ENCODE results near the gene FAM241B.

FAM241B gene, protein sequence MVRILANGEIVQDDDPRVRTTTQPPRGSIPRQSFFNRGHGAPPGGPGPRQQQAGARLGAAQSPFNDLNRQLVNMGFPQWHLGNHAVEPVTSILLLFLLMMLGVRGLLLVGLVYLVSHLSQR

DNA sequence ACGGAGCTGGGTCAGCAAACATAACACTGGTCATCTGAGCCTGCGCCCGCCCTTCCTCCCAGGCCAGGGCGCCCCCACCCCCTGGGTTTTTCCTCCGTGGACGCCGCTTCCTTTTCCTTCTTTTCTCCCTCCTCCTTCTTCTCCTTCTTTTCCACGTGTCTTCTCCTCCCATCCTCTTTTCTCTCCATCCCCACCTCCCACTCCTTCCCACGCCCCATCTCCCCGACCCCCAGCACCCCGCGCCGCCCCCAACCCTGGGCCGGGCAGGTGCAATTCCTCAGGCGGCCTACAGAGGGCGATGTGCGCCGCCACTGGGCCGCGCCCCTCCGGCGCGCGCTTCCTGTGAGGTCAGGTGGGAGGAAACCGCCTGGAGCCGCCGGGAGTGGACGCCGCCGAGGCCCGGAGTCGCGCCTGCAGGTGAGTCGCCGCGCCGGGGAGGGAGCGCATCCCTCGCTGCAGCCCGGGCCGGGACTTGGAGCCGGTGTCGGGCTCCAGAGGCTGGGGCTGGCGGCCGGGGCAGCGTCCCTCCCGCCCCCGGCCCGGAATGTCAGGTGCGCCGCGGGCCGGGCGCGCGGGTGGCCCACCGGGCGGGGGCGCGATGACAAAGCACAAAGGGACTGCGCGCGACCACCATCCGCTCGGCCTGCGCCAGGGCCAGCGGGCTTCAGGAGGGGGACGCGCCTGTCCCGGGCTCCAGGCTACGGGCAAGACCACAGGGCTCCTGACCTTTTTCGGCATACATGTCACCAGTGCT is at the start of gene FAM241B:
Gene FAM241B, plus strand, starts transcription at position 351 of the 754 bp plus-strand sequence. CDS start 1,497 bp downstream, outside the sequence.
- peak; percentile 7 for DNase-seq

DNA sequence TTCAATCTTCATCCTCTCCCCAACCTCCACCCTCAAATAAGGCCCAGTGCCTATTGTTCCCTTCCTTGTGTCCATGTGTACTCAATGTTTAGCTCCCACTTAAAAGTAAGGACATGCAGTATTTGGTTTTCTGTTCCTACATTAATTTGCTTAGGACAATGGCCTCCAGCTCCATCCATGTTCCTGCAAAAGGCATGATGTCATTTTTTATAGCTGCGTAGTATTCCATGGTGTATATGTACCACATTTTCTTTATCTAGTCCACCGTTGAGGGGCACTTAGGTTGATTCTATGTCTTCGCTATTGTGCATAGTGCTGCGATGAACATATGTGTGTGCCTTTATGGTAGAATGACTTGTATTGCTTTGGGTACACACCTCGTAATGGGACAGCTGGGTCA is 49.6 kb upstream of the FAM241B start:
- DNase-seq: no peak

DNA sequence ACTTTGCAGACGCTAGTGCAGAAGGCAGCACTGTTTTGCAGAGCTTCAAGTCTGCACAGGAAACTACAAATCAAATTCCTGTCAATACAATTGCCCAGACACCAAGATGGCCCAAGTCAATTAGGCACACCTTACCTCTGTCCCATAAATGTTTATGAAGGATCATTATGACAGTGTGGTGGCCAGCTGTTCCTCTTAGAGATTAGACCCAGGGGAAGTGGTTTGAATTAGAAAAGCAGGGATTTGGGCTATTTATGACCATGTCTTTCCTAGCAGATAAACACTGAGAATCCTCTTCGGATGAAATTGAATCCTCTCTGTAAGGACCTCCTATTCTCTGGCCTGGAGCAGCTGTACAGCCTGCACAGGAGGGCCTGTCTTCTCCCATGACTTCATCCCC is 46.9 kb upstream of the FAM241B start:
- DNase-seq: no peak

DNA sequence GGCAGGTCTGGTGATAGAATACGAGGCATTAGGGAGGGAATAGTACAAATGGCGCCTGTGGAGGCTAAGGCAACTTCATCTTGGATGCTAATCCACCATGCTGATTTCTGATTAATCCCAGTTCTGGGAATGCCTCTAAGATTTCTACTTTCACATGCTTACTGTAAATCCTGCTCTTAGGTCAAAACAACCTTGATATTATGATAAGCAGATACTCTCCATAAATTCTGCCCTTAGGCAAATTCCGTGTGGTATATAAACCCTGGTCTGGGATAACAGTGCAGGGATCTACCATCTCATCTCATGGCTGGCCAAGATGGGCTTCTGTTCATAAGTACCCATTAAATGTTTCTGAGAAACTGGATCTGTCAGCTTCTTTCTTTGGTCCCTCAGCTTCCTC is 45.4 kb upstream of the FAM241B start:
- DNase-seq: no peak

DNA sequence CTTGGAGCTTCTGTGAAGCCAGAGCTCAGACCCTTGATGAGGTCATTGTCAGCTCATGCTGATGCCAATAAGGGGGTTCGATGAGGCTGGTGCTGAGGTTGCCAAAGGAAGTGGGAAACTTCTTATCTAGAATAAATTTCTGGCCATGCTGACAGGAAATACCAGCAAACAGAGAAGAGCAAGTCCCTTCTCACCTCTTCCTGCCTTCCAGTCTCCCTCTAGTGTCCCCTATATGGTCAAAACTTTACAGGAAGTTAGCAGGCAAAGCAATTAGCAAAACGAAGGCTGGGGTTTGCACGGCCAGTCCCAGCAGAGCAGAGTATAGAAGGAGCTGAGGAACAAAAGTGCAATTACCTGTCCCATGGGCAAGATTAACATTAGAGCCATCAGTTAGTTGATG is 41.7 kb upstream of the FAM241B start:
- no peak for DNase-seq

DNA sequence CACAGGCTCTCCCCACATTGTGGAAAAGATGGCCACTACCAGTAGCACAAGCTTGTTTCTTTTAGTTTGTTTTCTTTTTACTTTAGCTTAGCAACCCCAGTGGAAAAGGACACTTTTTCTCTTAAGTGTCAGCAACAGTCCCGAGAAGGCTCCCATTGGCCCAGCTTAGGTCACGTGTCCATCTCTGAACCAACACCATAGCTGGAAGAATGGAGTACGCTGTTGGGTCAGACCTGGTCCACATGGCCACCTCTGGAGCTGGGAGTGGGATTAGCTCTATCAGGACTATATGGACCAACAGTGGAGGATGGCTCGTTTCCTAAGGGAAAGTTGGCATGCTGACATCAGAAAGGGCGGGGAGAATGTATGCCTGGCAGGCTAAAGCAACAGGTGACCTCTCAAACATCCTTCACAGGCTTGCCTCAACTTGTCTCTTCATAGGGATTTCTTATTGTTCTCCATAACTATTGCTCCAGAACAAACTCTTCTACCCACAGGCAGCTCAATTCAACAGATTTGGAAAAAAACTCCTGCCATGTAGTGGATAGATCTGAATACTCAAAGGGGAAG is 29.2 kb upstream of the FAM241B start:
- no peak for DNase-seq

DNA sequence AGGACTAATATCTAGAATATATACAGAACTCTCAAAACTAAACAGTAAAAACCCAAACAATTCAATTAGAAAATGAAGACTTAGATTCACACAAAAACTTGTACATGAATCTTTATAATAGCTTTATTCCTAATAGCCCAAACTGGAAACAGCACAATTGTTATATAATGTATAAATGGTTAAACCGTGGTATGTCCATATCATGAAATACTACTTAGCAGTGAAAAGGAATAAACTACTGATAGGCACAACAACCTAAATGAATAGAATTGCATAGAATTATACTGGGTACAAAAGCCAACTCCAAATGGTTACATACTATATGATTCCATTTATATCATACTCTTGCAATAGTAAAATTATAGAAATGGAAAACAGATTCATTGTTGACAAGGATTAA is 21.0 kb upstream of the FAM241B start:
- DNase-seq: no peak

DNA sequence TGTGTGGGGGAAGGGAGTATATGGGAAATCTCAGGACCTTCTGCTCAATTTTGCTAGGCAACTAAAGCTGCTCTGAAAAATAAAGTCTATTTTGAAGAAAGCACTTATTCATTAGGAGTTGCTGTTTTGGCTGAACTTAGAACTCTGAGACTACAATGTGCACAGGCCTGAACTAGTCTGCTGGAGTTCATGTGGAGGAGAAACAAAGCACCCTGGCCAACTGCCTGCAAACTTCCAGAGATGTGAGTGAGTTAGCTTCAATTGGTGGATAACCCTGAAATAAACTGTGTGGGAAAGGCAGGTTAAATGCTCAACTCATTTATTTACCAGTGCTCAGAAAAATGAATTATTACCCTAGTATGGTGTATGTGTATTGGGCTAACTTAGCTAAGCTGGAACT is 17.3 kb upstream of the FAM241B start:
- DNase-seq: no peak

DNA sequence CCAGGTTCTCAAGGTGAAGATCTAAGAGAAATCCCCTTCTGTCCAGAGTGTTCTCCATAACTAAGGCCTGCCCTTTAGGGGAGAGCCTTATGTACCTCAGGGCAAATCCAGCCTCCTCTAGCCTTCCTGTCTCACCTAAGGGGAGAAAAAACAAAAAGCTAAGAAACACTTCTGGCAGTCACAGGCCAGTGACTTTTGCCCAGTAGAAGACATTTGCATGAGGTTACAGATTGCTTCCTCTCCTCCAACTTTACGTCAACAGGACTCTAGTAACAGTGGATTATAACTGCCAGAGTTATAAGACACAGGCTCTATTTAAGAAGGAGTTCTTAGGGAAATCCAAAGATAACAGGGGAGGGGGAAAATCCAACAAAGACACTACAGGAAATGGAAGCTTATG is 15.9 kb upstream of the FAM241B start:
- no peak for DNase-seq

DNA sequence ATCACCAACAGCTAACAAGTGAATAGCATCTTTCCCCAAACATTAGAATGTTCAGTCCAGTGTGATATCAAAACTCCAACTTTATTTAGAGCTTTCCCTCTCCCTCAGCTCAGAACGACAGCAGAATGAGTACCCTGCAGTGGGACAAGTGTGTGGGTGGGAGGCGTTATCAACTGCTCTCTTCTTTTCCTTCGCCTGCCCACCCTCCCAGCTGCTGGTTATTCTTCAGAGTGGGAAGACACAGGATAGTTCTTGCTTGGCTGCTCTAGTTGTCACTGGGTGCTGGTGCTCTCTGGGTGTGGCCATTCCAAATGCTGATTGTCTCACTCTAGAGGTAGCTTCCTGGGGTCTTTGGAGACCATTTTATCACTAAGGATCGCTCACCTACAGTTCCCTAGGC is 13.7 kb upstream of the FAM241B start:
- no peak for DNase-seq

DNA sequence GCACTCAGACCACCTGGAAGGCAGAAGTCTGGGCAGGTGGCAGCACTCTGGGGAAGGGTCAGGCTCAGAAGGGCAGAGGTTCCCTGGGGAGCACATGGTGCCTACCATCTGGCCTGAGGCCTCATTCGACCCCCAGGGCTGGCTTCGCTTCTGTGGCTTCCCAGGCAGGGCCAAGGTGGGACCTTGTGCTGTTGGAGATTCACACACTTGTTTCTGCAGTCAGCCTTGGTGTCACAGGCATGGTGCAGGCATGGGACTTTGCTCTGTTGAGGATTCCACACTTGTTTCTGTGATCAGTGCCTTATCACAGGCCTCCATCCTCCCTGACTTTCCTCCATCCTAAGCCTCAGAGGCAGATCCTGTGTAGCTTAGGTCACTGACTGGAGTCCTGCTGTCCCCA is 11.3 kb upstream of the FAM241B start:
- no peak for DNase-seq

DNA sequence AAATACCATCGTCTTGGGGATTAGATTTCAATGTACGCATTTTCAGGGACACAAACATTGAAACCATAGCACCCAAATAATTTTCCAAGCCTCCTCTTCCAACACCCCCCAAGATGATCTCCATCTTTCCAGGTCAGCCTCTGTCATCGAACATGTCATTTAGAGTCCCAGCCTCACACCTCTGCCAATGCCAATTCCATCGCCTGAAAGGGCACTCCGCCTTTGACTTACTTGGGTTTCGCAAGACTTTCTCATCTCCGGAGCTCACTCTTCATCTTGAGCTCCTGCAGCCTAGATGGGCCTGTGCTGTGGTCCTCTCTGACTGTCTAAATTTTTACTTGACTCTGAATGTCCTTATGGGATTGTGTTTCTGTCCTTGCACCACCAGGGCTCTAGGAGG is 10.4 kb upstream of the FAM241B start:
- DNase-seq: no peak

DNA sequence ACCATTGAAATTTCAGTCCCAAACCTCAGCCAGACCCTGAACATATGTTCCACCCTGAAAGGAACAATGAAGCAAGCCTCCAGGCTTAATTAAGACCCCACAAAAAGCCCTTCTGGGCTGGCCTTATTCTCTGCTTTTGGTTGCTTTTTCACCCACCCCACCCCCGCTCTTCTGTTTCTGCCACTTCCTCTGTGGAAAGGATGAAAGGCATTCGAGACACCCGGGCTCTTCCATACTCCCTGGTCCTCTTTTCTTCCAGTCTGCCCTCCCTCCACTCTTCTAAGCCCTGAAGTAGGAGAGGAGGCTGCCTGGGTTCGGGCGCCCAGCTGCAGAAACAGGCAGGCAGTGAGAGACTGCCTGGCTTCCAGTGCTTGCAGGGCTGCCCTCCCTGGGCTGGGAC is 9.4 kb upstream of the FAM241B start:
- DNase-seq: no peak

DNA sequence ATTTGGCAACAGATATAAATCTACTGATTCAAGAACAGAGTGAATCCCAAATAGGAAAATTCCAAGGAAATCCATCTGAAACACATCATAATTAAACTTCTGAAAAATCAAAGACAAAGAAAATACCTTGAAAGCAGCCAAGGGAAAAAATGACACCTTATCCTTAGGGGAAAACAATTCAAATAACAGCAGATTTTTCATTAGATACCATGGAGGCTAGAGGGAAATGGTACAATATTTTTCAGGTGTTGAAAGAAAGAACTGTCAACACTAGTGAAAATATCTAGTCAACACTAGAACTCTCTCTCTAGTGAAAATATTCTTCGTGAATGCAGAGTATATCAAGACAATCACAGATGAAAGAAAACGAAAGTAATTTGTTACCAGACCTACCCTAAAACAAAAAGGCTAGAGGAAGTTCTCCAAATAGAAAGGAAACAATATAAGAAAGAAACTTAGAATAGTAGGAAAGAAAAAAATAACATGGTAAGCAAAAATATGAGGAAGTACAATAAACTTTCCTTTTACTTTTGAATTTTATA is 5.7 kb upstream of the FAM241B start:
- no peak for DNase-seq

DNA sequence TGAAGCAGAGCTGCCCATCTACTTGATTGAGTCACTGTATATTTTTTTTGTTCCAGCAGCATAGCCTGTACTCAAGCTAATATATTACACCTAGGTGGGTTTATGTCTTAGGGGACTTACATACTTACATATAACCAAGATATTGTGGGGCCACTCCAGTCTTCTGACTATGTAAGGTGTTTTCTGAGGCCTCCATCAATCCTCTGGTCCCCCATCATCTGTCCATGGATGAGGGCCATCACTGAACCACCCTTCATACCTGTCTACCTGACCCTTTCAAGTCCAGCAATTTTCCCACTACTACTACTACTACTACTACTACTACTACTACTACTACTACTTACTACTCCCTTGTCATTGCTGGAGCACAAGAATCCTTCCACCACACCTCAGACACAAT is 3.2 kb upstream of the FAM241B start:
- DNase-seq: no peak

DNA sequence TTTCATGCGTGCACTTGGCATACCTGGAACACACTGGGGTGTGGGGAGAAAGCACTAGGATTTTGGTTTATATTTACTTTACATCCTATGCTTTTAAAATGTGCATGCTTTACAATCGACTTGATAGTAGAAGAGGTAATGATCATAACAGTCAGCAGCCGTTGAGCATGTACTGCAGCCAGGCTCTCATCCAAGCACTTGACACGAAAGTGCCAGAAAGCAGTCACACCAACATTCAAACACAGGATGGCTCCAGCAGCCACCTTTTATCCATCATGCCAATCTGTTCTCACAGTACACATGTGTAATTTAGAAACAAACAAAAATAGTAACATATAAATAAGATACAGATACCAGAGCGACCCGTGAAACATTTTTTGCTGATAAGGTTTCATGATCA is 1.2 kb upstream of the FAM241B start:
- no peak for DNase-seq

DNA sequence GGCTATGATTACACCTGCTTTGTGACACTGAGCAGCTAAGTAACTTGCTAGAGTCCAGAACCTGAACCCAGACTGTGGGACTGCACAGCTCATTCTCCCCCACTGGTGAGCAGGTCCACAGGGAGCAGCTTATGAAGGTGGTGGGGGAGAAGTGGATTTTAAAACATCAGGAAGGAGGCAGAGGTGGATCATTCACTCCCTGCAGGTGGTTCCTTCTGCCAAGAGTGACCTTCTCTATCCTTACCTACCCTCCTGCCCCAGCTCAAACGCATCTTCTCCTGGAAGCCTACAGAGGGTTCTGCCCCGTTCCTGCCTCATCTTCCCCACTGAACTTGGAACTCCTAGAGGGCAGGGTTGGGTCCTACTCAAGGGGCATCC is 539 bp upstream of the FAM241B start:
- no peak for DNase-seq

DNA sequence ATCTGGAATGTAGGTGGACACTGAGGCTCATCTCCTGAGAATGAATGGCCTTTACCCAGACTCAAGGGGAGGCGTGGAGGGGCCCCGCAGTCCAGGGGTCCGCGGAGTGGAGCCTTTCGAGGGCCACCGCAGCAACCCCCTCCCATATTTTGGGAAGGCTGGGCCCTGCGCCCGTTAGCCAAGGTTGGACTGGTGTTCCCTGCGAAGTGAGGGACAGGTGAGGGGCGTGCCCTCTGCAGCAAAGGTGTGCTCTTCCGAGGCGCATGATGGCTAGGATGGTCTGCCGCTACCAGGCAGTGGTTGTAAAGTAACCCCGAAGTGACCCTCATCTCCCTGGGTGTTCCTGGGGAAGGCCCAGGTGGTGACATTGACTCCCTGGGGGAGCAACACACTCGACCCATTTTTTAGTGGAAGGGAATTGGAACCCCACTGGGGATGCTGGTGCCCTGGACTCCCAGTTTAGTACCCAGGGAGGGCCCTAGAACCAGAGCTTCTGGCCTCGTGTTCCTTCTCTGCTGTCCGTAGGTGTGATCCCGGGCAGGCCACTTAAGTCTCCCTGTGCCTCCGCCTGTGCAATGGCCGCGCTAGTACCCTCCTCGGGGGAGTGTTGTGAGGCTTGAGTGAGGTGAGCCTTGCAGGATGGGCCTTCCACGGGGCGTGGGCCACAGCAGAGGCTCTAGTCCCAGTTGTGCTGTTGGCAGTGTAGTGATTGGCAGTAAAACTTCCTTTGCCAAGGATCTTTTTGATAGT is 779 bp downstream of the FAM241B start:
- DNase-seq: no peak

DNA sequence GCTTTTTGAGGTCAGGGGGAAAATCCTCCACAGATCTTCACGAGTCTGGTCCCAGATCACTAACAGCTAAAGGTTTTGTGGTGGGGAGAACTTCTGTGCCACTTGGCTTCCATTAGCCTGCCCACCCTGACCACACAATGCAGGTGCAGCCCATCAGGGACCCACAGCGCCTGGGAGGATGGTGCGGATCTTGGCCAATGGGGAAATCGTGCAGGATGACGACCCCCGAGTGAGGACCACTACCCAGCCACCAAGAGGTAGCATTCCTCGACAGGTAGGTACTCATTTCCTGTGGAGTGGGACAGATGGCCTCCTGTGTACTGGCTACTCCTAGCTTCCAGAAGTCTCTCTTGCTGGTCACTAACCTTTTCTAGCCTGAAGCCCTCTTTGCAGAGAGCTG is 1.5 kb downstream of the FAM241B start:
- no peak for DNase-seq

DNA sequence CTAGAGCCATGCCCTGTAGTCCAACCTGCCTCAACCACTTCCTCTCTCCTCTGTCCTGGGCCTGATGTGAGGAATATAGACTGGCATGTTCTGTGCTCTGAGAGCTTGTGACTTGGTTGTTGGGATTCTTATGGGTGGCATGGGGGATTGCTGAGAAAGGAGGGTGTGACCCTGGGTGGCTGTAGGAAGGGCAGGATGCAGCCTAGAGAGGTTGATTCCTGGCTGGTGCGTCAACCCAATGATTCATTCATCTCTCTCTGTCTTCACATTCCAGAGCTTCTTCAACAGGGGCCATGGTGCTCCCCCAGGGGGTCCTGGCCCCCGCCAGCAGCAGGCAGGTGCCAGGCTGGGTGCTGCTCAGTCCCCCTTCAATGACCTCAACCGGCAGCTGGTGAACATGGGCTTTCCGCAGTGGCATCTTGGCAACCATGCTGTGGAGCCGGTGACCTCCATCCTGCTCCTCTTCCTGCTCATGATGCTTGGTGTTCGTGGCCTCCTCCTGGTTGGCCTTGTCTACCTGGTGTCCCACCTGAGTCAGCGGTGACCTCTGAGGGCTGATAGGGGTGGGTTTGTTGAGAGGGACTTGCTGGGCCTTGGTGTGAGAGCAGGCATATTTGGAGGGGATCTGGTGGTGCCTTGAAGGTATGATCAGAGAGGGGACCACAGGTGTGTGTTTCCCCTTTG is 2.6 kb downstream of the FAM241B start:
- DNase-seq: no peak

DNA sequence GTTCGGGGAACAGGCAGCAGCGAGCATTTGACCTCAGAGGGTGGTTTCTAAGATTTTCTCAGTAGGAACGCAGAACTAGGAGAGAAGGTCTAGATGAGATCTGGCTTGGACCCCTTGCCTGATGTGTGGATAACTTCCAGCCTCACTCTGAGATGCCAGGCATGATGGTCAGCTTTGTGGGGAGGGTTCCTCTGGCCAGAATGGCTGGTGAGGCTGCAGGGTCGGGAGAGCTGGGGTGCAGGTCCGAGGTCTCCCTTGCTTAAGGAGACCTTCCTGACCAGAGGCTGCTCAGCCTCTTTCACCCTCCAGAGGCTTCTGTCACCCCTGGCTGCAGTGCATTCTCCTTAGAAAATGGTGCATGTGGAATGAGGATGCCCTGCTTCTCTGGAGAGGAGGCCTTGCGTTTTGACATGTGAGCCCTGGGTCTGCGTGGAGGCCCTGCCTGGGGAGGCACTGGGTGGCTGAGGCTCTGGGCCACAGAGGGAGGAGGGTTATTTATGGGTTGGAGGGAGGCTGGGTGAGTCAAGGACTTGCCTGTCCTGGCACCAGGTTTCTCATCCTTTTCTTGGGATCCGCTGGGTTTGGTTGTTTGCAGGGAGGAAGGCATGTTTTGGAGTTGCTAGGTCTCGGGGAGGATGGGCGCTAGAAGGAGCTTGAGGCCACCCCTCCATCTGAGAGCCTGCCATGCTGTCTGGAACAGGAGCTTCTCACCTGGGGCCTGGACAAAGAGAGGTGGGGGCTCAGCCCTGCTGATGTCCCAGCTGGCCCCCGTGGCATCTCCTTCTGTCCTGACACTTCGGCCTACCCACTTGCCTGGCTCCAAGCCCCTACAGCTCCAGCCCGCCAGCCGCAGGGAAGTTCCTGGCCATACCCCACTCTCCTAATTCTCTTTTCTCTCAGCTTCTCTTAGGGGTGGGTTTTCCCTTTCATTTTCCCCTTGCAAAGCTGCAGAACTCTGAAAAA is 3.9 kb downstream of the FAM241B start:
- no peak for DNase-seq
